Effector memory CD8-positive, alpha-beta T cell (primary cell): ENCODE data around the gene SLC44A5.

Source experiments
- ATAC-seq: fragments of 150-1000 bp; cut with Tn5 transposase; replicated peaks from 2 replicates; pipeline ENCODE4 v1.10.0; 2021; ENCODE audit warnings: mild to moderate bottlenecking, moderate library complexity
- DNase-seq, 3 experiments: peaks; one replicate each; pipeline ENCODE4 v3.0.0; 2021
- H3K27ac Mint-ChIP-seq, 2 donors: one replicate each; pipeline ENCODE4 v1.8.0; 2022; ENCODE audit warnings: mild to moderate bottlenecking in 2 of 2, mixed read lengths in 2 of 2, moderate library complexity in 2 of 2
- H3K27me3 Mint-ChIP-seq, 2 donors: one replicate each; pipeline ENCODE4 v1.8.0; 2022; ENCODE audit warnings: mixed read lengths in 2 of 2
- H3K36me3 Mint-ChIP-seq: one replicate; pipeline ENCODE4 v1.8.0; 2022; ENCODE audit warnings: mild to moderate bottlenecking, moderate library complexity, mixed read lengths; ENCODE audit not compliant: insufficient read depth
- H3K4me1 Mint-ChIP-seq, 2 donors: one replicate each; pipeline ENCODE4 v1.8.0; 2022; ENCODE audit warnings: low read depth in 2 of 2, mixed read lengths in 2 of 2
- H3K4me3 Mint-ChIP-seq, 2 donors: one replicate each; pipeline ENCODE4 v1.8.0; 2022; ENCODE audit warnings: mild to moderate bottlenecking in 2 of 2, mixed read lengths in 2 of 2, moderate library complexity in 2 of 2
- H3K9me3 Mint-ChIP-seq, 2 donors: one replicate each; pipeline ENCODE4 v1.8.0; 2022; ENCODE audit warnings: mixed read lengths in 2 of 2

The SLC44A5 gene

DNA sequence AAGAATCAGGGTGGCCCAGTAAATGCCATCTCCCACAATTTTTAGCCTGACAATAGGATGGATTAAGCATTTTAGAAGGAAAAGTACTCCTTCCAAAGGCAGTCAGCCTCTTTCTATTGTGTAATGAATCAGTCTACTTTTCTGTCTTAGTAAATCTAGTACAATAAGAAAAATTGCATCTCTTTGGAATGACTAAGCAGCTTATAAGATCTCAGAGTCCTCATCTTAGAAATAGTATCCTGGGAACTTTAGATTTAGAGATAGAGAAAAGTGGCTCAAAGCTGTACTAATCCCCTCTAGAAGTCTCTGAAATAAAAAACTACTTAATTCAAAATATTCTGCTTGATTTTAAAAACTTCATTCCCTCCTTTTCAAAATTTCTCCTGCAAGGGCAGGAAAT, 81.4 kb downstream of the SLC44A5 start:
- DNase-seq (no peak), ATAC-seq (no peak)
- no peak overlapping the region for H3K4me3 Mint-ChIP-seq
- no peaks in the 10 kb centered on the region for H3K4me1 Mint-ChIP-seq
- no peak overlapping the region for H3K27ac Mint-ChIP-seq
- no peaks in the 10 kb centered on the region for H3K9me3 Mint-ChIP-seq
- no peaks in the 10 kb centered on the region for H3K27me3 Mint-ChIP-seq
- H3K36me3 Mint-ChIP-seq = no peaks in the 10 kb centered on the region

DNA sequence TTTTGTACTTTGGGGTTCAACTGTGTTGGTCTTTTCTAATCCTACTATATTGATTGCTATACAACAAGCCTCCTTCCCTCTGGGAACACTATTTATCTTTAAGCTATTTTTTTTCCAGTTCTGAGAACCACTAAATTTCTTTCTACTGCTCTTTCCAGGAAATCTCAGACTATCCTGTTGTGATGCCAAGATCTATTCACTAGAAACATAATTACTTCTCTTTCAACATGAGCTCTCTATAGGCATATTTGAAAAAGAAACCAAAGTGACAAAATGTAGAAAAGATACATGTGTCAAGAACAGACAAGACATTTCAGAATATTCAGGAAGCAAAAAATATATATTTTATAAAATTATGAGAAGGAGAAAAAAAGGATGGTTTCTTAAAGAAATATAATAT, 82.9 kb downstream of the SLC44A5 start:
- Mint-ChIP-seq H3K27ac (no peak overlapping the region), H3K4me1 (no peaks in the 10 kb centered on the region), H3K9me3 (no peaks in the 10 kb centered on the region), H3K27me3 (no peaks in the 10 kb centered on the region), H3K4me3 (no peak overlapping the region), H3K36me3 (no peaks in the 10 kb centered on the region)
- DNase-seq = no peak
- no peak for ATAC-seq

DNA sequence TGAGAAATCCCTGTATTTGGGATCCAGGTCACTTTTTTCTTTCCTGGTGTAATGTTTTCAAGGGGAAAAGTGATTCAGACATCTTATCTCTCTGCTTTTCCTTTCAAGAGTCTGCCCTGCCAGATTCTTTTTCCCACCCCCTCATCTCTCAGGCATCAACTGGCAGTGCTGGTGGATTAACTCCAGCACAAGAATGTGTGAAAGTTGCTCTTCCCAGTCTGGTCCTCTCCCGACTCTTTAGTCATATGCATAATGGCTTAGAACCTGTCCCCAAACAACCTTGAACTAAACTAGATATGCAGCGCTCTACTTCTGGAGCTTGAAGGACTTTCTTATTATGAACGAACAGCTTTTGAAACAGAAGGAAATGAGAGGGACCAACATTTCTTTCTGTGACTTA, 88.5 kb downstream of the SLC44A5 start:
- Mint-ChIP-seq H3K27me3 (peaks cover 0 to 3% of the 10 kb centered on the region in 2 donors), H3K36me3 (no peaks in the 10 kb centered on the region), H3K4me3 (no peak overlapping the region), H3K4me1 (no peaks in the 10 kb centered on the region), H3K27ac (no peak overlapping the region), H3K9me3 (no peaks in the 10 kb centered on the region)
- no peak for ATAC-seq
- no peak for DNase-seq

DNA sequence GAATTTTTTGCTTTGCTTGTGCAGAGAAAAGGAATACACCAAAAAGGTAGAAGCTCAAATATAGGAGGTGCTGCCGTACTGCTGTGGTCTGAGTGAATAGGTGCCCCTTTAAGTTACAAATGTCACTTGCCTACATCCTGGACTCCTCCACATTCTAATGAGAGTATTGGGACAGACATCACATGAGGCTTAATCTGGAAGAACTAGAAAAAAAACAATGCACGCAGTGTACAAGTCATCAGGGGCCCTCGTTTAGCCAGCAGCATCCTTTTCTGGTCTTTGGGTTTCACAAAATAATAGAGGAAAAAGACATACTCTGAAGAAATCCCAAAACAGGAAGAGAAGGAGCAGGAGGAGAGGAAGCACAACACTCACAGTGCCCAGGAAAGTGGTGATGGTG, 89.3 kb downstream of the SLC44A5 start:
- Mint-ChIP-seq H3K27me3 (peaks cover 0 to 9% of the 10 kb centered on the region in 2 donors), H3K27ac (no peak overlapping the region), H3K9me3 (peaks cover 0 to 3% of the 10 kb centered on the region in 2 donors), H3K4me1 (no peaks in the 10 kb centered on the region), H3K4me3 (no peak overlapping the region), H3K36me3 (no peaks in the 10 kb centered on the region)
- no peak for DNase-seq
- ATAC-seq = no peak

DNA sequence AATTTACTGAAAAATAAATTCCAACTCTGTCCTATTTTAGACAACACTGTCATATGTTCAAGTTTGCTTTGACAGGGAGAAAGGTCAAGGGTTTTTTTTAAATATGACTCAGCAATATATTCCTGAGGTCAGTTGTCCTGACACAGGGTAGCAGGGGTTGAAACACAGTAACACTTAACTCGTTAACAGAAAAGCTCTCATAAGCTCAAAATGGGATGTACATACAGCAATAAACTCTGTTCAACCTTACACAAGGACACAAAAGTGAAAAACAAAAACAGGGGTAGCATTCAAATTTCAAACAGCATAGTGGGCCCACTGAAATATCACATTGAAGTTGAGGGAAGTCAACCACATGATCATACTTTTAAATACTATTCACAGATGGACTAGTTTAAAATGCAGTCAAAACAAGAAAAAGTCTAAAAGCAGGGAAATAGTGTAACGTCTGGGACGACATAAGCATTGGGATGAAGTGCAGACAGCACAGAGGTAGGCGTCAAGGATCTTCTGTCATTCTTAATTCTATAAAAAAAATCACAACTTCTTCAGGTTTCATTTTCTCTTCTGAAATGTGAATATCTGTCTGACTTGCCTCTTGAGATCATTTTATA, 89.9 kb downstream of the SLC44A5 start:
- DNase-seq (no peak), ATAC-seq (no peak)
- H3K4me1 Mint-ChIP-seq = no peaks in the 10 kb centered on the region
- H3K36me3 Mint-ChIP-seq = no peaks in the 10 kb centered on the region
- no peak overlapping the region for H3K4me3 Mint-ChIP-seq
- peaks cover 0 to 9% of the 10 kb centered on the region in 2 donors for H3K27me3 Mint-ChIP-seq
- H3K27ac Mint-ChIP-seq = no peak overlapping the region
- H3K9me3 Mint-ChIP-seq = peaks cover 0 to 3% of the 10 kb centered on the region in 2 donors

DNA sequence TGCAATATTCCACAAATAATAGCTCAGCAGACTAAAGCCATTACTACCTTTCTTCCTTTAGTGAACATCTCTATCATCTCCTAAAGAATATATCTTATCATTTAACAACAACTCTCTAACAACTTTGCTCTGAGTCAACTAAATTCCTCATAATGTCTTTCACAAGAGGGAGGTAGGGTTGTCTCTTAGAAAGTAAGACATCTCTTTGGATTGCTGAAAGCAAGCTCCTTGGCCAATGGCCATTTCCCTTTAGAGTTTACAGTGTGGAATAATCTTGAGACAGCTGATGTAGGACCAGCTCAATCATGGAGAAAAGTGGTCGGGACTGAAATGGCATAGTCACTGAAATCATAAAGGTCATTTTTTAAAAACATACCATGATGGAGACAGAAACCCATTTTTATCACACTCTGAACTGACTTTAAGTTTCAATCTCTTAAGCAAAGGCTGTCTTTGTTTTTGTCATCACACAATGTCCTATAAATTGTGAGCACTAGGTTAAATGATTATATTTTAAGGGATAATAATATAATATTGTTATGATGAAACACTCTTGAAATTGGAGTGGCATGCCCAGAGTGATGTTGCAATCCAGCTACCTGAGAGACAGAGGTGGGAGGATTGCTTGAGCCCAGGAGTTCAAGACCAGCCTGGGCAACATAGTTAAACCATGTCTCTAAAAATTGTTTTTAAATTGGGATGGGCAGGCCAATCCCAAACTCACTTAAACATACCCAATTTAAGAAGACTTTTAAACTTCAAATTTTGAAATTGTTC, 91.1 kb downstream of the SLC44A5 start:
- no peak overlapping the region for H3K27ac Mint-ChIP-seq
- ATAC-seq = no peak
- no peaks in the 10 kb centered on the region for H3K4me1 Mint-ChIP-seq
- no peak overlapping the region for H3K4me3 Mint-ChIP-seq
- DNase-seq = no peak
- H3K36me3 Mint-ChIP-seq = no peaks in the 10 kb centered on the region
- H3K27me3 Mint-ChIP-seq = peaks cover 0 to 9% of the 10 kb centered on the region in 2 donors
- H3K9me3 Mint-ChIP-seq = peaks cover 0 to 3% of the 10 kb centered on the region in 2 donors

DNA sequence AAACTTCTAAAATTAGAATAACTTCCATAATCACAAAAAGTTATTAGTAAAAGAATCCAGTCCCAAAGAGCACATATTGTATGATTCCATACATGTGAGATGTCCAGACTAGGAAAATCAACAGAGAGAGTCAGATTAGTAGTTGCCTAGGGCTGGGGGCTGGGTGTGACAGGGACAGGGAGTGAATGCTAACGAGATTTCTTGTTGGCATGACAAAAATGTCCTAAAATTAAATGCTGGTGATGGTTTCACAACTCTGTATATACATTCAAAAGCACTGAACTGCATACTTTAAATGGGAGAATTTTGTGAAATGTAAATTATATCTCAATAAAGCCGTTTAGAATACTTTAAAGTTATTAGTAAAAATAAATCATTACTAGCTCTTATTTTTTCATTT, 92.2 kb downstream of the SLC44A5 start:
- DNase-seq = no peak
- peaks cover 0 to 9% of the 10 kb centered on the region in 2 donors for H3K27me3 Mint-ChIP-seq

DNA sequence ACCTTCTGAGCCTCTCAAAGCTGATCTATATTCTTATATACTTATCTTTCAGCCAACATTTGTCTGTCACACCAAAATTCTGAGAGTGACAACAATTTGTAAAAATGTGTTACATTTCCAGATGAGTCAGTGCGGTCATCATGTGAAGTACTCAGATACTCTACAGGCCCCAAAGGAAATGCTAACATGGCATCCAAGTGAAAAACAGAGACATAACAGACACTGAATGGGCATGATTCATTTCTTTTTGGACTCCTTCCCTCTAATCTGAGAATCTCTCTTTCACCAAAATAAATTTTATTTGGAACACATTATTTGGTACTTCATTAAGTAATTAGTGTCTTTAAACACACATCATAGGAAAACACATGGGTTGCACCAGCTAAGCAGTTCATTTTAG, 96.6 kb downstream of the SLC44A5 start:
- H3K4me3 Mint-ChIP-seq = no peak overlapping the region
- H3K27me3 Mint-ChIP-seq = peaks cover 0 to 9% of the 10 kb centered on the region in 2 donors
- peaks cover 3 to 5% of the 10 kb centered on the region in 2 donors for H3K9me3 Mint-ChIP-seq
- no peak overlapping the region for H3K27ac Mint-ChIP-seq
- ATAC-seq (no peak), DNase-seq (no peak)
- no peaks in the 10 kb centered on the region for H3K36me3 Mint-ChIP-seq
- H3K4me1 Mint-ChIP-seq = no peaks in the 10 kb centered on the region

More for the DNA sequence above, 92.2 kb downstream of the SLC44A5 start:
- Mint-ChIP-seq H3K9me3 (peaks cover 0 to 3% of the 10 kb centered on the region in 2 donors), H3K4me3 (no peak overlapping the region), H3K4me1 (no peaks in the 10 kb centered on the region), H3K27ac (no peak overlapping the region), H3K36me3 (no peaks in the 10 kb centered on the region)
- ATAC-seq = no peak

DNA sequence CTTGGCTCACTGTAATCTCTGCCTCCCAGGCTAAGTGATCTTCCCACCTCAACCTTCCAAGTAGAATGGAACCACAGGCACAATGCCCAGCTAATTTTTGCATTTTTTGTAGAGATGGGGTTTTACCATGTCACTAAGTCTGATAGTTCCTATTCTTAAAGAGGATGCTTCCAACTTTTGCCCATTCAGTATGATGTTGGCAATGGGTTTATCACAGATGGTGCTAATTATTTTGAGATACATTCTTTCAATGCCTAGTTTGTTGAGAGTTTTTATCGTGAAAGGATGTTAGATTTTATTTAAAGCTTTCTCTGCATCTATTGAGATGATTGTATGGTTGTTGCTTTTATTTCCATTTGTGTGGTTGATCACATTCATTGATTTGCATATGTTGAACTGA, 103.9 kb downstream of the SLC44A5 start:
- Mint-ChIP-seq H3K27me3 (no peaks in the 10 kb centered on the region), H3K4me3 (no peak overlapping the region), H3K4me1 (no peaks in the 10 kb centered on the region), H3K9me3 (peaks cover 0 to 10% of the 10 kb centered on the region in 2 donors), H3K27ac (no peak overlapping the region), H3K36me3 (no peaks in the 10 kb centered on the region)
- DNase-seq (no peak), ATAC-seq (no peak)

DNA sequence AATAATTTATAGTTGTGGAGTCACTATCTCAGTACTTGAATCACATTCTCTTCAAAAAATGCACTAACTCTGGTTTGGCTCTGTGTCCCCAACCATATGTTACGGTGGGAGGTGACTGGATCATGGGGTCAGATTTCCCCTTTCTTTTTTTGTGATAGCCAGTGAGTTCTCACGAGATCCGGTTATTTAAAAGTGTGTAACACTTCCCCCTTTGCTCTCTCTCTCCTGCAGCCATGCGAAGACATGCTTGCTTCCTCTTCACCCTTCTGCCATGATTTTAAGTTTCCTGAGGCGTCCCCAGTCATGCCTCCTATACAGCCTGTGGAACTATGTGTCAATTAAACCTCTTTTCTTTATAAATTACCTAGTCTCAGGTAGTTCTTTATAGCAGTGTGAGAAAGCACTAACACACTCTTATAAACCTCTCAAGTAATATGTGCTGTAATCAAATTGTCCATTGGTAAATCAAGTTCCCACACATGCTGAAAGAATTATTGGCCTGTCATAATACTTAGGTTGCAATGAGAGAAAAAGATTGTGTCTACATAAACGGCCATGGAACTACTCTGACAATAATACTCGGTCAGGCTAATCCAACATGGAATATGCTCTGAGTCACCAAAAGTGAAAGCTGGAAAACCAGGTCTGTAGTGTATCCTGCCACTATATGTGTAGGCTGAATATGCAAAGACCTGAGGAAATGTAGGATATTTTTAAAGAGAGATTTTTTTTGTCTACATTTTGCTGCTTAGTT, 107.5 kb downstream of the SLC44A5 start:
- Mint-ChIP-seq H3K27me3 (no peaks in the 10 kb centered on the region), H3K4me3 (no peak overlapping the region), H3K36me3 (no peaks in the 10 kb centered on the region), H3K9me3 (no peaks in the 10 kb centered on the region), H3K27ac (no peak overlapping the region), H3K4me1 (no peaks in the 10 kb centered on the region)
- no peak for DNase-seq
- ATAC-seq = no peak

DNA sequence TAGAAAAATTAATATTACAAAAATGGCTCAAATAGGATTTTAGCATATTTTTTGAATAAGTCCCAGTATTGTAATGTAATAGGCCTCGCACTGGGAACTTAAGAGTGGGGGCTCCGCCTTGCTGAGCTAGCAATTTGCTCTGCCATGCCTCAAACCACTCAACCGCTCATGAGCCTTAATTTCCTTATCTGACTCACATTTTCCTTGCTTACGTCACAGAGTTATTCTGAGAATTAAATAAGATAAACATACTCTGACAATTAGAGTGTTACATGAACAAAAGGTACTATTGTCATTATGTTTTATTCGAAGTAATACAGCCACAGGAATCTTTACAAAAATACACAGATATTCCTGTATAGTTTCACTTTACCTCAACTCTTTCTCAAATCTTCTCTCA, 108.1 kb downstream of the SLC44A5 start:
- DNase-seq (no peak), ATAC-seq (no peak)
- H3K36me3 Mint-ChIP-seq = no peaks in the 10 kb centered on the region
- H3K27me3 Mint-ChIP-seq = no peaks in the 10 kb centered on the region
- H3K4me3 Mint-ChIP-seq = no peak overlapping the region
- no peaks in the 10 kb centered on the region for H3K9me3 Mint-ChIP-seq
- H3K27ac Mint-ChIP-seq = no peak overlapping the region
- no peaks in the 10 kb centered on the region for H3K4me1 Mint-ChIP-seq

DNA sequence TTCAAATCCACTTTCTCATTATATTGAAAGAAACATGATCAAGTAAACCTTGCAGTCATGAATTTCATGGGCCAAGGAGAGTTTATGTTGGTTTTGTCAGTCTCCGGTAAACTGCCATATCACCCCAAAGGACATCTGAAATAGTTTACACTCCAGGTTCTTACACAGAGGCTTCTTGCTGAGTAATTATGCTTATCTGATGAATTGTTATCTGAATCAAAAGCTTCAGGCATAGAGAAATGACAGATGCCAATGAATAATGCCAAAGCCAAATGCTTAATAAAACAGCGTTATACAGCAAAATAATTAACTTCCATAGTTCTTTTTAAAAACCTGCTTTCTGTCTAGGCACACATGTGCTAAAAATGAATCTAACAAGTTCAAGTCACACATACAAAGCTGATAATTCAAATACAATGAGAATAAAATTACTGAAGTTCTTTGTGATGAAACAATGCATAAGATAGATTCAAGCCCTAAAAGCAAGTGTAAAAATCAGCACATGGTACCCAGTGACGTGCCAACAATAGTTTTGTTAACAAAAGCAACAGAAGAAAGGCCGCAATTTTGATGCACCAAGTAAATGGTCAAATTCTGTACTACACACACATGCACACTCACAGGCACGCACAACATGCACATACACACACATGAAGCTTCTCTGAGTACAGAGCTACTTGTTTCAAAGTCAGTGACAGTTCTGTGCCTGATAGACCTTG, 109.2 kb downstream of the SLC44A5 start:
- H3K27me3 Mint-ChIP-seq = no peaks in the 10 kb centered on the region
- H3K27ac Mint-ChIP-seq = no peak overlapping the region
- ATAC-seq (no peak), DNase-seq (no peak)
- H3K9me3 Mint-ChIP-seq = no peaks in the 10 kb centered on the region
- H3K4me1 Mint-ChIP-seq = no peaks in the 10 kb centered on the region
- H3K4me3 Mint-ChIP-seq = no peak overlapping the region
- H3K36me3 Mint-ChIP-seq = no peaks in the 10 kb centered on the region

DNA sequence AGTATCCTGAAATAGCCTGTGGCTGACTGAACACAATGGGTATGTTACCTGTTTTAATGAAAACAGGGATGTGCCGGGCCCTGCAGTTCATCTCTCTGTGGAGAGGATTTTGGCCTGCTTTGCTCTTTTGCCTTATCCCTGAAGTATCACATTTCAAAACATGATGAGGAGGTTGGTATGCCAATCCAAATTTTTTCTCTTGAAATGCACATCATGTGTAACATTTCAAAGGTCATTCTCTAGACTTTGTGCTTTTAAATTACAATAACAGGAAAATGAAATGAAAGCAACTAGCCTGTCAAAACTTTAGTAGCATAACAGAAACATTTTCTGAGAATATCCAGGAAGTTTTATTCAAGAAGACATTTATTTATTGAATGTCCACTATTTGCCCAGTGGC, 118.9 kb downstream of the SLC44A5 start:
- DNase-seq = no peak
- H3K4me3 Mint-ChIP-seq = no peak overlapping the region

More for the DNA sequence above, 118.9 kb downstream of the SLC44A5 start:
- Mint-ChIP-seq H3K4me1 (no peaks in the 10 kb centered on the region), H3K27ac (no peak overlapping the region), H3K27me3 (no peaks in the 10 kb centered on the region), H3K9me3 (peaks cover 0 to 2% of the 10 kb centered on the region in 2 donors), H3K36me3 (no peaks in the 10 kb centered on the region)
- ATAC-seq = no peak
